HG03060 (cell line): ENCODE results near the gene ETF1.

ENCODE experiments used
- ATAC-seq: cut with Tn5 transposase; IDR thresholded peaks from one replicate; pipeline ENCODE4 v1.9.1; 2021; ENCODE audit warnings: low read depth, moderate number of reproducible peaks; ENCODE audit not compliant: unreplicated experiment

The ETF1 gene

DNA sequence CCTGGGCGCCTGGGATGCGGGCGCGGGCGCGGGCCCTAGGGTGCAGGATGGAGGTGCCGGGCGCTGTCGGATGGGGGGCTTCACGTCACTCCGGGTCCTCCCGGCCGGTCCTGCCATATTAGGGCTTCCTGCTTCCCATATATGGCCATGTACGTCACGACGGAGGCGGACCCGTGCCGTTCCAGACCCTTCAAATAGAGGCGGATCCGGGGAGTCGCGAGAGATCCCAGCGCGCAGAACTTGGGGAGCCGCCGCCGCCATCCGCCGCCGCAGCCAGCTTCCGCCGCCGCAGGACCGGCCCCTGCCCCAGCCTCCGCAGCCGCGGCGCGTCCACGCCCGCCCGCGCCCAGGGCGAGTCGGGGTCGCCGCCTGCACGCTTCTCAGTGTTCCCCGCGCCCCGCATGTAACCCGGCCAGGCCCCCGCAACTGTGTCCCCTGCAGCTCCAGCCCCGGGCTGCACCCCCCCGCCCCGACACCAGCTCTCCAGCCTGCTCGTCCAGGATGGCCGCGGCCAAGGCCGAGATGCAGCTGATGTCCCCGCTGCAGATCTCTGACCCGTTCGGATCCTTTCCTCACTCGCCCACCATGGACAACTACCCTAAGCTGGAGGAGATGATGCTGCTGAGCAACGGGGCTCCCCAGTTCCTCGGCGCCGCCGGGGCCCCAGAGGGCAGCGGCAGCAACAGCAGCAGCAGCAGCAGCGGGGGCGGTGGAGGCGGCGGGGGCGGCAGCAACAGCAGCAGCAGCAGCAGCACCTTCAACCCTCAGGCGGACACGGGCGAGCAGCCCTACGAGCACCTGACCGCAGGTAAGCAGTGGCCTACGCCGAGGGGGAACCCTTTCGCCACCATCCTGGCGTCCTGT lies 77.5 kb downstream of the ETF1 start, which contains the start of gene EGR1:
EGR1 (plus strand) TSS at position 219 of the 864 bp plus-strand sequence; CDS start at position 502, 283 bp downstream.
- peak; percentile 23 for ATAC-seq

DNA sequence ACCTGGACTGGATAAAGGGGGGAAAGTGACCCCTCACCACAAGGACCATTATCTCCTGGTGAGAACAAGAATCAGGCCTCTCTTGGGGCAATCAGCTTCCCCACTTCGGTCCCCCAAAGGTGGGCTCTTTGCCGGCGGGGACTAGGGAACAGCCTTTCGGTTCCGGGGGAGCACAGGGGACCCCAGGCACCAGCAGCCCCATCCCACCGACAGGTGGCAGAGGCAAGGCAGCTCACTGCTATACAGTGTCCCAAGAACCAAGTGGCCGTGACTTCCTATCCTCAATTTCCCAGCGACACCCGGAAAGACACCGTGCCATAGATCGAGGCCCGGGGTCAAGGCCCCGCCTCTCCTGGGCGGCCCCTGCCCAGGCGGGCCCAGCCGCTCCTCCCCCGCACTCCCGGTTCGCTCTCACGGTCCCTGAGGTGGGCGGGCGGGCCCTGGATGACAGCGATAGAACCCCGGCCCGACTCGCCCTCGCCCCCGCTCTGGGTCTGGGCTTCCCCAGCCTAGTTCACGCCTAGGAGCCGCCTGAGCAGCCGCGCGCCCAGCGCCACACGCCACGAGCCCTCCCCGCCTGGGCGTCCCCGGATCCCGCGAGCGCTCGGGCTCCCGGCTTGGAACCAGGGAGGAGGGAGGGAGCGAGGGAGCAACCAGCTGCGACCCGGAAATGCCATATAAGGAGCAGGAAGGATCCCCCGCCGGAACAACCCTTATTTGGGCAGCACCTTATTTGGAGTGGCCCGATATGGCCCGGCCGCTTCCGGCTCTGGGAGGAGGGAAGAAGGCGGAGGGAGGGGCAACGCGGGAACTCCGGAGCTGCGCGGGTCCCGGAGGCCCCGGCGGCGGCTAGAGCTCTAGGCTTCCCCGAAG lies 78.4 kb downstream of the ETF1 start:
- peak; percentile 58 for ATAC-seq

DNA sequence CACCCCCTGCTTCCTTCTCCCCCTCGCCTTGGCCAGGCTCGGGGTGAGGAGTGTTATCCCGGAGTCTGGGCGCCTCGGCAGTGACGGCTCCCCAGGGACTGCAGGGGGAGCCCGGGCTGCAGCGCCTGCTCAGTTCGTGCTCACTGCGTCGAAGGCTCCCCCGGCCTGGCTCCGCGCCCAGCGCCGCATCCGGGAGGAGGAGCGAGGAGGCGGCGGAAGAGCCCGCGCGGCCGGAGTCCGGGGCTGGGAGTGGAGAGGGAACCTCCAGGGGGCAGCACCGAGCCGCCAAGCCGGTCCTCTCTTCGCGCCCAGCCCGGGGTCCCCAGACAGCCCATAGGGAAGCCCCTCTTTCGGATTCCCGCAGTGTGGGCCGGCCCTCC lies 79.0 kb downstream of the ETF1 start:
- peak; percentile 32 for ATAC-seq

DNA sequence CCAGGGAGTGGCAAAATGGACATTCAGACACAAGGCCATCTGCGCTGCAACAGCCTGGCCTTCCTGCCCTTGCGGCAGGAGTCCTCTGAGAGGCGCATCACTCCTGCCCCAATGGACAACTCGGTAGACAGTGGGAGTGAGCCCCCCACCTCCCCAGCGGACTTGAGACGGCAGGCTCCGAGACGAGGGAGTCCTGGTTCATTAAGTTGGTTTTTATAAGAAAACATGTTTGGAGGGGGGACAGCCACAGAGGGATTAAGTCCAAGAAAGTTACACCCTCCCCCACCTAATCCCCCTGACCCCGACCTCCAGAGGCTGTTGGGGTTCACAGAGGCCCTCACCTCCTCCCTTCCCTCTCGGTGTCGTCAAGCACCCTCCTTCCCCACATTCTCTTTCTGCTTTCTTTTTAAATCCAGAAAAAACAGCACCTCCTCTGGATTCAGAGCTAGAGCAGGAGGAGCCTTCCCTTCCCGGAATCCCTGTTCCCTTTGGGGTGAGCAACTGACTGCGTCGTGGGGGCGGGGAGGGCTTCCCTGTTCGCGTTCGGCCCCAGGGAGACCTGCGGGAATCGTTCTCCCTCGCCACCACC lies 79.5 kb downstream of the ETF1 start:
- no peak for ATAC-seq

DNA sequence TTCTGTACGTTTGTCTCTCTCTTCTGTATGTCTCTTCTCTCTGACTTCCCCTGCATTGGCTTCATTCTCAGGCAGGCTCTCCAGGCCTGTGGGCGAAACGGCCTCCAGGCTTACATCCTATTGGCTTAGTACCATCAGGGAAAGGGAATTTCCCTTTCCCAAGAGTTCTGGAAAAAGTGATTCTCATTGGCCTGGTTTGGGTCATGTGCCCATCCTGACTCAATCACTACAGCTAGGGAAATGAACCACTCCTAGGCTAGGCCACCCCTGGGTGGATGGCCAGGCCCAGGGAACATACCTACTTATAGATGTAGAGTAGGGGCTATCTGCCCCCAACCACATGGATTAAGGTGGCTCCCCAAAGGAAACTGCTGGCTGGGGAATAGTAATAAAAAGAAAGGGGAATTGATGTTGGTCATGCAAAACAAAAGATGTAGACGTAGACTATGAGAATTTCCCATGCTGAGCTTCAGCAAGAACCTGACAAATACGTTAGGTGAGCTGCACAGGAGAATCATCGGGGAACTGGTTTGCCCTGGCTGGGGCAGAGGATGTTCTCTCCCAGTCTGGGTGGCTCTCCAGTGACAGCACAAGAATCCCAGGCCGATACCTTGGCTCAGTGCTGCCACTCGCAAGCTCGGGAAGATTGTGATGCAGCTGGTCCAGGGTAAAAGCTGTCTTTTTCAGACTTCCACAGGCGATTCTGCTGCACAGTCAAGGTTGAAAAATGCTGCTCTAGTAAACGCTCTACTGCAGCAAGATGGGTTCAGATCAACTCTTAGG lies 81.5 kb downstream of the ETF1 start:
- no peak for ATAC-seq

DNA sequence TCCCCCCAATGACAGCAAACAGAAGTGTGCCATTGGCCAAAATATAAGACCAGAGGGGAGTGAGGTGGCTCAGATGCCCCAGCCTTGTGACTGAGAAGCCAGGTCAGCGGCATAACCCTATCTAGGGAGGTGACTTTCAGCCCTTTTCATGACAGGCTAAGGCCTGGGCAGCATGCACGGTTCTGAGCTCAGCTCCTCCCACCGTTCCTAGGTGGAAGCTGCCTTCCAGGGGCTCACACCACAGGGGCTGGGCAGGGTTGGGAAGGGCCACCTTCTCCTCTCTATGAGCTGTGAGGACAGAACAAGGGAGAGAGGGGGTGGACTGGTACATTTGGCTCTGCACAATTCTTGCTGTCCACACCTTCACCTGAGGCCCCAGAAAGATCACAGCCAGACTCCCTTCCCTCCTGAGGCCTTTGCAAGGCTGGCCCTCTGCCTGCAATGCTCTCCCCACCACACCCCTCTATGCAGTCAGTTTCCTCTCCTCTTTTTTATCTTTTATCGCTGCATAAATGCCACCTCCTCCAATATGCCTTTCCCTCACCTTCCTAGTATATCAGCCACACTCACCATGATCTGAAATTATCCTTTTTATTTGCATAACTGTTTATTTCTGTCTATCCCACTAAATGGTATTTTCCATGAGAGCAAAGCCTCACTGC lies 82.9 kb downstream of the ETF1 start:
- no peak for ATAC-seq

DNA sequence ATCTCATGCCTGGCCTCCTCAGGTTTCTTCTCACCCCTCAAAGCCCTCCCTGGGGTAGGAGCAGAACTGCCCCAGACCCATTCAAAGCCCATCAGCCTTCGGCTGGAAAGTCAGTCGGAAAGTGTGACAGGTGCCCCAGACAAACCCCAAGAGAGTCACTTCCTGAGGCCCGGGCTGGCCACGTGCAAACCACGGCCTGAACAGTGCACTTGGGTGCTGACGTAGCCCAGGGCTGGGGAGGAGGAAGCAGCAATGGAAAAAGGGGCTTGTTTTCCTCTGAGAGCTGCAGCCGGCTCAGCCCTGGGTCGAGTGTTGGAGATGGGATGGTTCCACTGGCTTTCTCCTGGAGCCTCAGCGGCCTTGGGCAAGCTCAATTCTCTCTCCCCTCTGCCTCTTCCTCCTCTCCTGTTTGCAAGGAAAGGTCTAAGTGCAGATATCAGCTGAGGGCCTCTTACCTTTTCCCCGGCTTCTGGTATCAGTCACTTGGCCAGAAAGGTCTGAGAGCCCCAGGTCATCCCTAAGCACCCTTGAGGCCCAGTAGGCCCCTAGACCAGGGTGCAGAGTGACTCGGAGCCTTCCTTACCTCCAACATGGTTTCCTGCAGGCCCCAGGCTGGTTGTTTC lies 83.6 kb downstream of the ETF1 start:
- ATAC-seq, result no peak

DNA sequence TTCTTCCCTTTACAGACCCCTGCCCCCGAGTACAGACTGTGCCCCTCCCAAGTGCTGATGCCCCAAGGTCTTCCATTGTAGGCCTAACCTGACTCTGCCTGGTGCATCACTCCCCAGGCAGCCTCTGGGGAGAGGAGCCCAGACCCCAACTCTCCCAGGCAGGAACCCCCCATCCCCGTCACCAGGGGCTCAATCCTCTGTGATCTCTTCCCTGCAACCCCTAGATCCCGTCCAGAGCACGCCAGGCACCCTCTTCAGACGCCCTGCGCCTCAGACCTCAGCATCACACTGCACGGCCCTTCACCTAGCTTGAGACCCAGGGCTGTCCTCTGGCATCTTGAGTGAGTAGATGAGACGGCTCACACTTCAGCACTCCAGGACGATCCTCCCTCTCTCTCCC lies 84.2 kb downstream of the ETF1 start:
- no peak for ATAC-seq

DNA sequence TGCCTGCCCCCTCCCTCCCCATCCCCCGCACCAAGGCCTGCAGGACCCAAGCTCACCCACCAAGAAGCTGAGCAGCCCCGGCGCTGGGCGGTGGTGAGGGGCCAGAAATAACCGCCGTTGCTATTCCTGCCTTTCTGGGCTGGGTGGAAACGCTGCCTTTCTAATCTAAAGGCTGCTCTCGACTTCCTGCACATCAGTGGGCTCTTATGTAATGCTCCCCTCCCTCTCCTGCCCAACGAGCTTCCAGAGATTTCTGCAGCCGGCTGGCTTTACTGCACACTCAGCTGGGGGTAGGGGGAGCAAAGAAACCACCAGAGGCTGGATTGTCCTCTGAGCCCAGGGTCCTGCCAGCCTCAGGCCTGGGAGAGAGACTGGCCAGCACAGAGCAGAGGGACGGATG lies 84.7 kb downstream of the ETF1 start:
- no peak for ATAC-seq

DNA sequence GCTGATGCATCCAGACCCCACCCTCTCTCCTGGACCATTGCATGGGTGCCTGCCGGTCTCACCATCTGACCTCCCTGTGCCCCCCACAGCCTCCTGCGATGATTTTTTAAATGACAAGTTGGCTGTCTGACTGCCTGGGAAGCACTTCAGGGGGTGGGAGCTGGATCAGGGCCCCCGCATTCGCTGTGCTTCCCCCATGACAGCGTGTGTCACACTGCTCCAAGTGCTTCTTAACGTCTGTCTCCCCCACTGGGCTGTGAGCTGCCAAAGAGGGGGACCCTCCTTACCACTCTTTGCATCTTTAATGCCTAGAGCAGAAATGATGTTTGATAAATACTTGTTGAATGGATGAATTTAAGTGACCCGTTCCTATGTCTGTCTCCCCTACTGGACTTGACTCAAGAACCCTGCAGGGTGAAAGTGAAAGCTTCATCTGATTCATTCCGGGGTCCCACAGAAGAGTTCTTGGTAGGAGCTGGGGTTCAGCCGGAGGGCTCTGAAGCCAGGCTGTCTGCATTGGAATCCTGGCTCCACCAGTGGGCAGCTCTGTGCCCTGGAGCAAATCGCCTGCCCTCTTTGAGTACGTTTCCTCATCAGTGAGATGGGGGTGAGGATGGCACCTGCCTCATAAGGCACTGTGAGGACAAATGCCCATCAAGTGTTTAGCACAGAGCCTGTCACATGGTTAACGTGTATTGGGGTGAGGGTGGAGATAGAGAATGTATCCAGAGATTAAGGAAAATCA lies 85.3 kb downstream of the ETF1 start:
- ATAC-seq, result no peak
